ENCODE data around the gene VN1R5. TPM values are rescaled to one million over a fixed set of nuclear protein-coding genes. Genes with fewer than 3 reads are reported as not detected.

The VN1R5 gene
- total and polyA plus RNA-seq, 2 of the 13 experiments (the other 11 are each of a cell fraction or from before 2014, with no cell fraction given) = not detected

GRCh38 chr1:247210376-247211117 lies 45.3 kb upstream of the VN1R5 start (continued):
- TF ChIP-seq, protein P1, sequence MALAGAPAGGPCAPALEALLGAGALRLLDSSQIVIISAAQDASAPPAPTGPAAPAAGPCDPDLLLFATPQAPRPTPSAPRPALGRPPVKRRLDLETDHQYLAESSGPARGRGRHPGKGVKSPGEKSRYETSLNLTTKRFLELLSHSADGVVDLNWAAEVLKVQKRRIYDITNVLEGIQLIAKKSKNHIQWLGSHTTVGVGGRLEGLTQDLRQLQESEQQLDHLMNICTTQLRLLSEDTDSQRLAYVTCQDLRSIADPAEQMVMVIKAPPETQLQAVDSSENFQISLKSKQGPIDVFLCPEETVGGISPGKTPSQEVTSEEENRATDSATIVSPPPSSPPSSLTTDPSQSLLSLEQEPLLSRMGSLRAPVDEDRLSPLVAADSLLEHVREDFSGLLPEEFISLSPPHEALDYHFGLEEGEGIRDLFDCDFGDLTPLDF (CRISPR knock-in tag; IDR thresholded peaks at IDR 0.05) = no peak
- TF ChIP-seq ELF1 (CRISPR knock-in tag; IDR thresholded peaks at IDR 0.05) (peak; percentile 91), MAFK (conservative IDR thresholded peaks at IDR 0.05 in 1 of 2, IDR thresholded peaks at IDR 0.05 in 1 of 2; ENCODE audit: low read length in 2 of 2) (no peak), KLF13 (CRISPR knock-in tag; IDR thresholded peaks at IDR 0.05) (no peak), CHD4 (IDR thresholded peaks at IDR 0.05; ENCODE audit: borderline replicate concordance, low read length) (no peak), ZNF761 (CRISPR knock-in tag; conservative IDR thresholded peaks at IDR 0.05) (no peak), ZNF18 (CRISPR knock-in tag; IDR thresholded peaks at IDR 0.05; ENCODE audit: insufficient replicate concordance) (no peak), HMG20B (CRISPR knock-in tag; conservative IDR thresholded peaks at IDR 0.05) (no peak), ZNF878 (CRISPR knock-in tag; IDR thresholded peaks at IDR 0.05) (no peak), MBD4 (IDR thresholded peaks at IDR 0.05; ENCODE audit: borderline replicate concordance, low read length) (no peak), KDM2A (CRISPR knock-in tag; IDR thresholded peaks at IDR 0.05; ENCODE audit: borderline replicate concordance, low read depth) (peak; percentile 23; the same call in 1 of the 2 replicates), SP2 (CRISPR knock-in tag; IDR thresholded peaks at IDR 0.05) (peak; percentile 75), ZNF678 (CRISPR knock-in tag; IDR thresholded peaks at IDR 0.05) (no peak), ZNF484 (CRISPR knock-in tag; IDR thresholded peaks at IDR 0.05; ENCODE audit: borderline replicate concordance, low read depth) (no peak), ZKSCAN5 (CRISPR knock-in tag; IDR thresholded peaks at IDR 0.05) (no peak), RAD21 (CRISPR knock-in tag; IDR thresholded peaks at IDR 0.05) (peak; percentile 34; the same call in 1 of the 2 replicates), ZNF670 (CRISPR knock-in tag; IDR thresholded peaks at IDR 0.05; ENCODE audit: borderline replicate concordance) (no peak), YEATS2 (CRISPR knock-in tag; IDR thresholded peaks at IDR 0.05; ENCODE audit: borderline replicate concordance) (no peak), JARID2 (CRISPR knock-in tag; IDR thresholded peaks at IDR 0.05; ENCODE audit: insufficient replicate concordance) (no peak), ZNF549 (CRISPR knock-in tag; IDR thresholded peaks at IDR 0.05) (no peak), ZNF816 (CRISPR knock-in tag; IDR thresholded peaks at IDR 0.05; ENCODE audit: borderline replicate concordance) (0 out of 2 replicates have a peak, but pooled peaks have one; percentile 48)
- TF ChIP-seq, protein P2, sequence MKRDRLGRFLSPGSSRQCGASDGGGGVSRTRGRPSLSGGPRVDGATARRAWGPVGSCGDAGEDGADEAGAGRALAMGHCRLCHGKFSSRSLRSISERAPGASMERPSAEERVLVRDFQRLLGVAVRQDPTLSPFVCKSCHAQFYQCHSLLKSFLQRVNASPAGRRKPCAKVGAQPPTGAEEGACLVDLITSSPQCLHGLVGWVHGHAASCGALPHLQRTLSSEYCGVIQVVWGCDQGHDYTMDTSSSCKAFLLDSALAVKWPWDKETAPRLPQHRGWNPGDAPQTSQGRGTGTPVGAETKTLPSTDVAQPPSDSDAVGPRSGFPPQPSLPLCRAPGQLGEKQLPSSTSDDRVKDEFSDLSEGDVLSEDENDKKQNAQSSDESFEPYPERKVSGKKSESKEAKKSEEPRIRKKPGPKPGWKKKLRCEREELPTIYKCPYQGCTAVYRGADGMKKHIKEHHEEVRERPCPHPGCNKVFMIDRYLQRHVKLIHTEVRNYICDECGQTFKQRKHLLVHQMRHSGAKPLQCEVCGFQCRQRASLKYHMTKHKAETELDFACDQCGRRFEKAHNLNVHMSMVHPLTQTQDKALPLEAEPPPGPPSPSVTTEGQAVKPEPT (CRISPR knock-in tag; IDR thresholded peaks at IDR 0.05; ENCODE audit: low read depth) = no peak
- TF ChIP-seq, protein P3, sequence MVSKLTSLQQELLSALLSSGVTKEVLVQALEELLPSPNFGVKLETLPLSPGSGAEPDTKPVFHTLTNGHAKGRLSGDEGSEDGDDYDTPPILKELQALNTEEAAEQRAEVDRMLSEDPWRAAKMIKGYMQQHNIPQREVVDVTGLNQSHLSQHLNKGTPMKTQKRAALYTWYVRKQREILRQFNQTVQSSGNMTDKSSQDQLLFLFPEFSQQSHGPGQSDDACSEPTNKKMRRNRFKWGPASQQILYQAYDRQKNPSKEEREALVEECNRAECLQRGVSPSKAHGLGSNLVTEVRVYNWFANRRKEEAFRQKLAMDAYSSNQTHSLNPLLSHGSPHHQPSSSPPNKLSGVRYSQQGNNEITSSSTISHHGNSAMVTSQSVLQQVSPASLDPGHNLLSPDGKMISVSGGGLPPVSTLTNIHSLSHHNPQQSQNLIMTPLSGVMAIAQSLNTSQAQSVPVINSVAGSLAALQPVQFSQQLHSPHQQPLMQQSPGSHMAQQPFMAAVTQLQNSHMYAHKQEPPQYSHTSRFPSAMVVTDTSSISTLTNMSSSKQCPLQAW (CRISPR knock-in tag; IDR thresholded peaks at IDR 0.05) = peak; percentile 46; the same call in 1 of the 2 replicates
